ENCODE measurements around the gene ST7. TPM values are rescaled to one million over a fixed set of nuclear protein-coding genes. Genes with fewer than 3 reads are reported as not detected.

Gene ST7
- polyA plus RNA-seq, 2 of the 4 experiments (the other 2 are of a cell fraction) = 16.2 to 26.0 TPM

GRCh38 chr7:117113871-117114270, 160.6 kb downstream of the ST7 start (continued):
- no peak for TF ChIP-seq HMGXB4 (CRISPR knock-in tag; IDR thresholded peaks at IDR 0.05; ENCODE audit: borderline replicate concordance)
- no peak for TF ChIP-seq GATA3 (IDR thresholded peaks at IDR 0.05; ENCODE audit: borderline replicate concordance)
- no peak for TF ChIP-seq ZSCAN20 (CRISPR knock-in tag; IDR thresholded peaks at IDR 0.05)
- TF ChIP-seq RFX5 (IDR thresholded peaks at IDR 0.05) = no peak
- TF ChIP-seq POLR2A (IDR thresholded peaks at IDR 0.05; ENCODE audit: low read length) = no peak
- no peak for TF ChIP-seq POLR2AphosphoS2 (conservative IDR thresholded peaks at IDR 0.05; ENCODE audit: low read length)
- no peak for TF ChIP-seq MAX (IDR thresholded peaks at IDR 0.05)

- WGBS (ENCODE audit: missing lambda C conversion rate) = 97% methylated on average over 1 of the region's 1 CpG
- TF ChIP-seq SMC3 (IDR thresholded peaks at IDR 0.05) (no peak), ESRRA (IDR thresholded peaks at IDR 0.05; ENCODE audit: borderline replicate concordance, low read length) (no peak), CEBPB (IDR thresholded peaks at IDR 0.05) (no peak), RCOR1 (IDR thresholded peaks at IDR 0.05; ENCODE audit: low read depth, low read length) (no peak)
- no peak for FAIRE-seq
- H3K4me2 ChIP-seq = no peak overlapping the region
- ChIA-PET CTCF (interaction anchor here (1.0 kb wide), 2 partner anchors 13 to 29 kb away, joined by 4 to 5 read pairs; no protein-coding TSS in a partner anchor), POLR2A (no interaction called here)
- H3K4me3 ChIP-seq = no peak overlapping the region
- ATAC-seq = no peak
- no peak for DNase-seq (ENCODE audit: low read depth in 1 of 2, low spot score in 1 of 2)
- H3K9me3 ChIP-seq = no peaks in the 10 kb centered on the region
- H3K27ac ChIP-seq = no peak overlapping the region
- H3K4me1 ChIP-seq = no peaks in the 10 kb centered on the region
Observed at GRCh38 chr7:117114272-117114671, 161.0 kb downstream of the ST7 start.

- H3K4me2 ChIP-seq = no peak overlapping the region
- no peak for TF ChIP-seq HDAC2 (IDR thresholded peaks at IDR 0.05)
- no peak for TF ChIP-seq GATA3 (IDR thresholded peaks at IDR 0.05; ENCODE audit: borderline replicate concordance)
- TF ChIP-seq FOSB (CRISPR knock-in tag; IDR thresholded peaks at IDR 0.05) = no peak
- no peak for TF ChIP-seq CEBPB (IDR thresholded peaks at IDR 0.05)
- no peak for TF ChIP-seq EHMT2 (IDR thresholded peaks at IDR 0.05; ENCODE audit: low read depth)
- no peak for TF ChIP-seq EHF (CRISPR knock-in tag; IDR thresholded peaks at IDR 0.05)
- TF ChIP-seq RAD21 (conservative IDR thresholded peaks at IDR 0.05 in 1 of 2, IDR thresholded peaks at IDR 0.05 in 1 of 2) = no peak
- TF ChIP-seq SMC3 (IDR thresholded peaks at IDR 0.05) = no peak
- TF ChIP-seq POLR2AphosphoS2 (conservative IDR thresholded peaks at IDR 0.05; ENCODE audit: low read length) = no peak
- TF ChIP-seq KDM1A (IDR thresholded peaks at IDR 0.05; ENCODE audit: low read depth) = no peak
- no peak for TF ChIP-seq E2F6 (IDR thresholded peaks at IDR 0.05; ENCODE audit: borderline replicate concordance, low read depth)
- no peak for TF ChIP-seq RCOR1 (IDR thresholded peaks at IDR 0.05; ENCODE audit: low read depth, low read length)
- TF ChIP-seq CHD2 (IDR thresholded peaks at IDR 0.05; ENCODE audit: low read length, partially characterized antibody) = no peak
- TF ChIP-seq BCL3 (IDR thresholded peaks at IDR 0.05) = no peak
- no peak for TF ChIP-seq HOXB5 (CRISPR knock-in tag; IDR thresholded peaks at IDR 0.05)
- no peak for TF ChIP-seq CBX8 (IDR thresholded peaks at IDR 0.05)
- DNase-seq (ENCODE audit: low read depth in 1 of 2, low spot score in 1 of 2) (no peak), FAIRE-seq (no peak), ATAC-seq (no peak)
- H3K9me3 ChIP-seq = no peaks in the 10 kb centered on the region
- WGBS (ENCODE audit: missing lambda C conversion rate) = 91% methylated on average over 2 of the region's 2 CpGs
- ChIA-PET CTCF (interaction anchor here (0.9 to 4.1 kb wide), 5 partner anchors 9 to 185 kb away, joined by 3 to 19 read pairs (median 3); no protein-coding TSS in a partner anchor), POLR2A (no interaction called here)
- H3K27ac ChIP-seq = no peak overlapping the region
- H3K4me1 ChIP-seq = no peaks in the 10 kb centered on the region
- no peak overlapping the region for H3K4me3 ChIP-seq
Observed at GRCh38 chr7:117116211-117116610, 162.9 kb downstream of the ST7 start.
